ENCODE data around the gene JAZF1.
A peak's percentile ranks its signal among the peaks of the same experiment; 100 is the strongest.

JAZF1 gene

GRCh38 chr7:27936047-27936767, 244.4 kb downstream of the JAZF1 start:
- H3K9ac ChIP-seq (ENCODE audit: low read length), result no peak overlapping the region
- H3F3A ChIP-seq (ENCODE audit: insufficient read depth, low read length), result no peaks in the 10 kb centered on the region
- no peaks in the 10 kb centered on the region for H4K20me1 ChIP-seq (ENCODE audit: insufficient read depth, low read length)
- H3K4me2 ChIP-seq (ENCODE audit: low read length), result no peak overlapping the region
- no peak overlapping the region for H2AFZ ChIP-seq (ENCODE audit: low read length)
- no peak overlapping the region for H3K4me3 ChIP-seq (ENCODE audit: low read depth, low read length, poor library complexity, severe bottlenecking)
- H3K9me2 ChIP-seq (ENCODE audit: low read depth, low read length), result no peaks in the 10 kb centered on the region
- H3K79me2 ChIP-seq (ENCODE audit: insufficient read depth, low read length), result no peaks in the 10 kb centered on the region
- H3K4me1 ChIP-seq (ENCODE audit: insufficient read depth, low read length, severe bottlenecking), result peaks cover 13% of the 10 kb centered on the region
- no peaks in the 10 kb centered on the region for H3K9me3 ChIP-seq (ENCODE audit: low read length)
- H3K27ac ChIP-seq (ENCODE audit: low read depth, low read length, poor library complexity, severe bottlenecking), result no peak overlapping the region
- H3K27me3 ChIP-seq (ENCODE audit: insufficient read depth, low read length), result no peaks in the 10 kb centered on the region
- no peak for TF ChIP-seq CTCF (IDR thresholded peaks at IDR 0.05; ENCODE audit: low read length)
- no peak for TF ChIP-seq EZH2 (IDR thresholded peaks at IDR 0.05; ENCODE audit: borderline replicate concordance, low read length)
- H3K36me3 ChIP-seq (ENCODE audit: insufficient read depth, low read length), result no peaks in the 10 kb centered on the region

GRCh38 chr7:27933671-27934565, 246.7 kb downstream of the JAZF1 start:
- Histone ChIP-seq H2AFZ (ENCODE audit: low read length) (no peak overlapping the region), H3K9me3 (ENCODE audit: low read length) (no peaks in the 10 kb centered on the region), H3K9me2 (ENCODE audit: low read depth, low read length) (no peaks in the 10 kb centered on the region)

More at GRCh38 chr7:27933671-27934565, 246.7 kb downstream of the JAZF1 start:
- Histone ChIP-seq H3K27me3 (ENCODE audit: insufficient read depth, low read length) (no peaks in the 10 kb centered on the region), H3K27ac (ENCODE audit: low read depth, low read length, poor library complexity, severe bottlenecking) (peak overlapping the region; percentile 38), H3K9ac (ENCODE audit: low read length) (no peak overlapping the region; the same call in 1 of the 2 replicates), H3F3A (ENCODE audit: insufficient read depth, low read length) (no peaks in the 10 kb centered on the region), H3K4me2 (ENCODE audit: low read length) (peak overlapping the region; percentile 12; the same call in 1 of the 2 replicates), H3K36me3 (ENCODE audit: insufficient read depth, low read length) (no peaks in the 10 kb centered on the region), H3K79me2 (ENCODE audit: insufficient read depth, low read length) (no peaks in the 10 kb centered on the region), H3K4me3 (ENCODE audit: low read depth, low read length, poor library complexity, severe bottlenecking) (no peak overlapping the region), H4K20me1 (ENCODE audit: insufficient read depth, low read length) (no peaks in the 10 kb centered on the region), H3K4me1 (ENCODE audit: insufficient read depth, low read length, severe bottlenecking) (peaks cover 18% of the 10 kb centered on the region)
- no peak for TF ChIP-seq EZH2 (IDR thresholded peaks at IDR 0.05; ENCODE audit: borderline replicate concordance, low read length)
- TF ChIP-seq CTCF (IDR thresholded peaks at IDR 0.05; ENCODE audit: low read length), result peak; percentile 67

All from OCI-LY1 (cell line).